ENCODE measurements around the gene OR4D9. TPM values are rescaled to one million over a fixed set of nuclear protein-coding genes. Genes with fewer than 3 reads are reported as not detected.

Gene OR4D9
- total and polyA plus RNA-seq, 8 donors, result not detected

- H3K27me3 ChIP-seq, result no peaks in the 10 kb centered on the region
- no peak for DNase-seq
- WGBS, 2 donors, result 79 to 89% methylated on average over 5 of the region's 5 CpGs
- H3K4me1 ChIP-seq, result no peaks in the 10 kb centered on the region
- ATAC-seq, result no peak
- H3K9me3 ChIP-seq, result no peaks in the 10 kb centered on the region
- TF ChIP-seq CTCF (IDR thresholded peaks at IDR 0.05), result no peak
- no peak overlapping the region for H3K4me3 ChIP-seq
- no peak for FAIRE-seq
- intact Hi-C loops (cut with DNase I), result no loop called here
- H3K36me3 ChIP-seq, result no peaks in the 10 kb centered on the region
- no peak overlapping the region for H3K27ac ChIP-seq
These were observed 9.4 kb downstream of the OR4D9 start for GRCh38 chr11:59520741-59521140.

GRCh38 chr11:59523541-59523940 is 12.2 kb downstream of the OR4D9 start:
- Histone ChIP-seq H3K36me3 (no peaks in the 10 kb centered on the region), H3K4me3 (no peak overlapping the region), H3K27me3 (no peaks in the 10 kb centered on the region), H3K4me1 (no peaks in the 10 kb centered on the region), H3K9me3 (no peaks in the 10 kb centered on the region), H3K27ac (no peak overlapping the region)
- FAIRE-seq, result no peak
- ATAC-seq, result no peak
- no peak for DNase-seq
- TF ChIP-seq CTCF (IDR thresholded peaks at IDR 0.05), result no peak
- 18 to 20% methylated on average over 1 of the region's 1 CpG for WGBS, 2 donors
- intact Hi-C loops (cut with DNase I), result no loop called here

- no peak overlapping the region for H3K4me3 ChIP-seq
- no peaks in the 10 kb centered on the region for H3K4me1 ChIP-seq
- H3K9me3 ChIP-seq, result no peaks in the 10 kb centered on the region
- DNase-seq (no peak), FAIRE-seq (no peak), ATAC-seq (no peak)
- TF ChIP-seq CTCF (IDR thresholded peaks at IDR 0.05), result no peak
- no peaks in the 10 kb centered on the region for H3K36me3 ChIP-seq
- WGBS, 2 donors, result 58 to 61% methylated on average over 7 of the region's 7 CpGs
- intact Hi-C loops (cut with DNase I), result no loop called here
- H3K27me3 ChIP-seq, result no peaks in the 10 kb centered on the region
- H3K27ac ChIP-seq, result no peak overlapping the region
These were observed 17.4 kb downstream of the OR4D9 start for GRCh38 chr11:59528711-59529110.

GRCh38 chr11:59532620-59533019 is 21.3 kb downstream of the OR4D9 start:
- Histone ChIP-seq H3K4me3 (no peak overlapping the region), H3K27ac (no peak overlapping the region), H3K4me1 (no peaks in the 10 kb centered on the region), H3K27me3 (no peaks in the 10 kb centered on the region), H3K36me3 (no peaks in the 10 kb centered on the region), H3K9me3 (no peaks in the 10 kb centered on the region)
- no peak for ATAC-seq
- 58 to 67% methylated on average over 2 of the region's 2 CpGs for WGBS, 2 donors
- FAIRE-seq, result no peak
- no peak for TF ChIP-seq CTCF (IDR thresholded peaks at IDR 0.05)
- DNase-seq, result no peak
- intact Hi-C loops (cut with DNase I), result loop anchor here in 1 of 3 donors (5.0 kb wide), 1 partner anchor 145 kb away; no protein-coding TSS in a partner anchor

GRCh38 chr11:59534676-59535075 is 23.3 kb downstream of the OR4D9 start:
- WGBS, 2 donors, result 70 to 88% methylated on average over 1 of the region's 1 CpG
- H3K27ac ChIP-seq, result no peak overlapping the region
- intact Hi-C loops (cut with DNase I), result loop anchor here in 1 of 3 donors (5.0 kb wide), 1 partner anchor 143 kb away; no protein-coding TSS in a partner anchor
- no peaks in the 10 kb centered on the region for H3K36me3 ChIP-seq
- no peak overlapping the region for H3K4me3 ChIP-seq
- H3K27me3 ChIP-seq, result no peaks in the 10 kb centered on the region
- FAIRE-seq (no peak), DNase-seq (no peak), ATAC-seq (no peak)
- H3K9me3 ChIP-seq, result no peaks in the 10 kb centered on the region
- no peaks in the 10 kb centered on the region for H3K4me1 ChIP-seq
- no peak for TF ChIP-seq CTCF (IDR thresholded peaks at IDR 0.05)
